H1 (cell line): ENCODE data around the gene NRXN3. TPM values are rescaled to one million over a fixed set of nuclear protein-coding genes. Genes with fewer than 3 reads are reported as not detected.

Experiments used
- CTBP2 ChIP-seq: IDR thresholded peaks from 2 replicates; pipeline ENCODE4 v1.7.0; 2011; ENCODE audit warnings: borderline replicate concordance, mild to moderate bottlenecking, moderate library complexity, mixed read lengths, low read length; ENCODE audit not compliant: insufficient read depth, insufficient read length
- POLR2AphosphoS5 ChIP-seq: IDR thresholded peaks from 2 replicates; pipeline ENCODE4 v1.6.1; 2011; ENCODE audit warnings: low read depth, low read length
- SIN3A ChIP-seq, 2 experiments: IDR thresholded peaks in 1 of 2; conservative IDR thresholded peaks in 1 of 2; 2 replicates each; pipeline ENCODE4 v1.6.1; 2011 to 2012; ENCODE audit warnings: low read length in 2 of 2, improper control_type of control experiment in 1 of 2, low read depth in 1 of 2, mild to moderate bottlenecking in 1 of 2
- polyA plus RNA-seq, 7 experiments: library from polyadenylated mRNA; depleted of rRNA in 3 of 7; stranded (reverse) in 5 of 7; unstranded in 2 of 7; fragments of >200 nt in 5 of 7; fragments of 200-250 nt in 2 of 7; gene quantifications; 1 replicate in 5 of 7; 2 replicates in 1 of 7; 4 replicates in 1 of 7; pipeline versions ENCODE4 v1.2.1 to v1.2.3, GENCODE V29; 2011 to 2013; ENCODE audit warnings: missing spikeins in 2 of 7, mixed read lengths in 2 of 7
- total RNA-seq: library from RNA; stranded (reverse); fragmentation: NEBNext Ultra II Directional; extraction: Animal tissue kit (Norgen Biotek cat#: 25700); gene quantifications from 2 replicates; pipeline ENCODE4 v1.2.1, GENCODE V29; 2021

Gene NRXN3
- total and polyA plus RNA-seq, 2 of the 8 experiments (the other 6 are each of a cell fraction or from before 2014, with no cell fraction given), result 2.6 to 4.1 TPM

- no peak for TF ChIP-seq CTBP2
- no peak for TF ChIP-seq POLR2AphosphoS5
- no peak for TF ChIP-seq SIN3A (conservative IDR thresholded peaks at IDR 0.05 in 1 of 2, IDR thresholded peaks at IDR 0.05 in 1 of 2; ENCODE audit: low read depth in 1 of 2, low read length in 2 of 2)
- TF ChIP-seq, all 59 proteins: peak for 0
Measured at GRCh38 chr14:79118291-79118690, 948.1 kb downstream of the NRXN3 start (continued).
